Stimulated activated CD8-positive, alpha-beta memory T cell treated with anti-CD3 and anti-CD28 coated beads, Interleukin-15, amount 100 ng/mL, for 24 hours (primary cell): ENCODE data around the gene POFUT2.

Source experiments
- DNase-seq: peaks from one replicate; pipeline ENCODE4 v3.0.0-alpha.2; 2020; ENCODE audit warnings: low read depth

The POFUT2 gene

GRCh38 chr21:45297329-45297728 lies 9.6 kb upstream of the POFUT2 start:
- no peak for DNase-seq

- DNase-seq, result no peak
Observed at GRCh38 chr21:45296638-45297037, 8.9 kb upstream of the POFUT2 start.

GRCh38 chr21:45295576-45296365 lies 8.1 kb upstream of the POFUT2 start:
- no peak for DNase-seq

GRCh38 chr21:45294509-45295291 lies 7.0 kb upstream of the POFUT2 start:
- no peak for DNase-seq

- no peak for DNase-seq
Observed at GRCh38 chr21:45293726-45294401, 6.2 kb upstream of the POFUT2 start.

- DNase-seq, result no peak
Observed at GRCh38 chr21:45293220-45293725, 5.6 kb upstream of the POFUT2 start.

GRCh38 chr21:45292399-45293219 lies 4.9 kb upstream of the POFUT2 start:
- peak; percentile 36 for DNase-seq

- DNase-seq, result no peak
Observed at GRCh38 chr21:45291613-45292398, 4.1 kb upstream of the POFUT2 start.

- DNase-seq, result no peak
Observed at GRCh38 chr21:45290948-45291612, 3.4 kb upstream of the POFUT2 start.

- DNase-seq, result no peak
Observed at GRCh38 chr21:45289655-45290515, 2.2 kb upstream of the POFUT2 start.

GRCh38 chr21:45289134-45289533 lies 1.4 kb upstream of the POFUT2 start:
- DNase-seq, result no peak

GRCh38 chr21:45288441-45288841 lies 746 bp upstream of the POFUT2 start:
- no peak for DNase-seq

- no peak for DNase-seq
Observed at GRCh38 chr21:45286671-45287437, 841 bp downstream of the POFUT2 start.

- DNase-seq, result no peak
Observed at GRCh38 chr21:45285266-45285931, 2.3 kb downstream of the POFUT2 start.

- no peak for DNase-seq
Observed at GRCh38 chr21:45284456-45284741, 3.3 kb downstream of the POFUT2 start.

- no peak for DNase-seq
Observed at GRCh38 chr21:45283611-45284455, 3.9 kb downstream of the POFUT2 start.

- no peak for DNase-seq
Observed at GRCh38 chr21:45283035-45283610, 4.6 kb downstream of the POFUT2 start.
